ENCODE results near the gene DCTD.

Gene DCTD

GRCh38 chr4:182842104-182842600 lies 75.0 kb downstream of the DCTD start:
- Histone ChIP-seq H3K18ac (ENCODE audit: low read length) (no peak overlapping the region), H2BK120ac (ENCODE audit: low read depth, low read length) (no peak overlapping the region), H2BK5ac (ENCODE audit: low read length) (no peak overlapping the region), H4K91ac (ENCODE audit: low read depth, low read length, poor library complexity) (no peak overlapping the region), H3K27ac (replicated peaks; ENCODE audit: low read length) (no peak overlapping the region), H2BK12ac (ENCODE audit: low read length) (no peak overlapping the region), H3K4me2 (ENCODE audit: insufficient read depth, low read length, poor library complexity, severe bottlenecking) (no peak overlapping the region), H3K4ac (ENCODE audit: low read length) (no peak overlapping the region), H3K79me1 (ENCODE audit: low read depth, low read length) (no peaks in the 10 kb centered on the region), H3K14ac (ENCODE audit: low read length) (no peak overlapping the region), H2BK15ac (ENCODE audit: low read length) (no peak overlapping the region), H3K9me3 (replicated peaks in 1 of 2; ENCODE audit: control insufficient read depth in 2 of 2, insufficient read depth in 1 of 2, low read depth in 1 of 2, low read length in 2 of 2) (peaks cover 0 to 2% of the 10 kb centered on the region in 2 donors), H2AFZ (ENCODE audit: low read length) (no peak overlapping the region), H3K9ac (ENCODE audit: low read depth, low read length, poor library complexity) (no peak overlapping the region), H2AK5ac (ENCODE audit: low read depth, low read length) (no peak overlapping the region), H3K4me1 (ENCODE audit: control insufficient read depth in 2 of 2, insufficient read depth in 1 of 2, low read depth in 1 of 2, low read length in 2 of 2) (peaks cover 4 to 6% of the 10 kb centered on the region in 2 donors), H3K23ac (ENCODE audit: low read depth, low read length, poor library complexity) (no peak overlapping the region), H3K4me3 (ENCODE audit: low read length in 2 of 2) (no peak overlapping the region), H4K8ac (ENCODE audit: low read depth, low read length) (no peak overlapping the region), H3K36me3 (replicated peaks in 1 of 2; ENCODE audit: control insufficient read depth in 2 of 2, insufficient read depth in 2 of 2, low read length in 2 of 2) (no peaks in the 10 kb centered on the region), H3K27me3 (ENCODE audit: control insufficient read depth in 3 of 3, insufficient read depth in 3 of 3, low read depth in 1 of 3, low read length in 3 of 3) (no peaks in the 10 kb centered on the region)
- no peak for DNase-seq (ENCODE audit: low spot score)
- no CpG with 5 or more reads among the region's 11 CpGs for WGBS, 2 donors (ENCODE audit: extremely low coverage in 2 of 2, insufficient read length in 2 of 2, insufficient replicate concordance in 1 of 2)

DNA sequence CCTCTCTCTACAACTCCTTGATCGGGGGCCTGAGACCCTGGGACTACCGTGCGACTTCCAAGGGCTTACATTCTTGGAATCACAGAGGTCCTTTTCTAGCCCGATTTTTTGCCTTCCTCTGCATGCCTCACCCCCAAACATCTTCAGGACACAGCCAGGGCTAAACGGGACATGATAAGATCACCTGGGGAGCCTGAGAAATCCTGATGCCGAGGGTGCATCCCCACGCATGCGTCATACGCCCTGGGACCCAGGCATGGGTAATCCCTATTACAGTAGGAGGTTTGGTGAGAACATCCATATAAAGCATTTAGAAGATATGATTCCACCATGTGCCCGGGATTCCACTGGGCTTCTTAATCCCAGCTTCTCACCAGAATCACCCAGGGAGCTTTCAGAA lies 77.1 kb downstream of the DCTD start:
- H3K4ac ChIP-seq (ENCODE audit: low read length) = no peak overlapping the region
- no peak overlapping the region for H2BK12ac ChIP-seq (ENCODE audit: low read length)
- no peak overlapping the region for H2AK5ac ChIP-seq (ENCODE audit: low read depth, low read length)
- H2BK120ac ChIP-seq (ENCODE audit: low read depth, low read length) = no peak overlapping the region
- no peak overlapping the region for H2BK5ac ChIP-seq (ENCODE audit: low read length)
- DNase-seq (ENCODE audit: low spot score) = no peak
- whole genome bisulfite sequencing, 2 donors (ENCODE audit: extremely low coverage in 2 of 2, insufficient read length in 2 of 2, insufficient replicate concordance in 1 of 2) = no CpG with 5 or more reads among the region's 10 CpGs
- H3K14ac ChIP-seq (ENCODE audit: low read length) = no peak overlapping the region
- no peaks in the 10 kb centered on the region for H3K79me1 ChIP-seq (ENCODE audit: low read depth, low read length)
- H3K4me1 ChIP-seq (ENCODE audit: control insufficient read depth in 2 of 2, insufficient read depth in 1 of 2, low read depth in 1 of 2, low read length in 2 of 2) = peaks cover 4 to 6% of the 10 kb centered on the region in 2 donors
- no peak overlapping the region for H3K4me2 ChIP-seq (ENCODE audit: insufficient read depth, low read length, poor library complexity, severe bottlenecking)
- no peaks in the 10 kb centered on the region for H3K36me3 ChIP-seq (replicated peaks in 1 of 2; ENCODE audit: control insufficient read depth in 2 of 2, insufficient read depth in 2 of 2, low read length in 2 of 2)
- H3K27me3 ChIP-seq (ENCODE audit: control insufficient read depth in 3 of 3, insufficient read depth in 3 of 3, low read depth in 1 of 3, low read length in 3 of 3) = no peaks in the 10 kb centered on the region
- no peak overlapping the region for H3K27ac ChIP-seq (replicated peaks; ENCODE audit: low read length)
- H3K18ac ChIP-seq (ENCODE audit: low read length) = no peak overlapping the region
- H2BK15ac ChIP-seq (ENCODE audit: low read length) = no peak overlapping the region
- H3K9me3 ChIP-seq (replicated peaks in 1 of 2; ENCODE audit: control insufficient read depth in 2 of 2, insufficient read depth in 1 of 2, low read depth in 1 of 2, low read length in 2 of 2) = peaks cover 0 to 2% of the 10 kb centered on the region in 2 donors
- H2AFZ ChIP-seq (ENCODE audit: low read length) = no peak overlapping the region
- no peak overlapping the region for H3K4me3 ChIP-seq (ENCODE audit: low read length in 2 of 2)
- H4K8ac ChIP-seq (ENCODE audit: low read depth, low read length) = no peak overlapping the region
- no peak overlapping the region for H3K9ac ChIP-seq (ENCODE audit: low read depth, low read length, poor library complexity)
- H3K23ac ChIP-seq (ENCODE audit: low read depth, low read length, poor library complexity) = no peak overlapping the region
- no peak overlapping the region for H4K91ac ChIP-seq (ENCODE audit: low read depth, low read length, poor library complexity)

All from neuronal stem cell (in vitro differentiated cells).